Body of pancreas (tissue), 4 donors: ENCODE results near the gene RNF7.

ENCODE experiments used
- CTCF ChIP-seq, 7 experiments: fragments of 450-650 bp in 4 of 7; fragments of 200-600 bp in 3 of 7; sonication (generic) in 3 of 7; IDR thresholded peaks; one replicate each; pipeline ENCODE4 v1.5.1; 2016 to 2019; ENCODE audit warnings: antibody characterized with exemption in 7 of 7
- POLR2A ChIP-seq, 3 donors: fragments of 450-650 bp; IDR thresholded peaks; one replicate each; pipeline ENCODE4 v1.6.1; 2016; ENCODE audit warnings: antibody characterized with exemption in 3 of 3, mild to moderate bottlenecking in 2 of 3

- no peak for TF ChIP-seq CTCF (IDR thresholded peaks at IDR 0.05)
- no peak for TF ChIP-seq POLR2A (IDR thresholded peaks at IDR 0.05)
These were observed 26.4 kb downstream of the RNF7 start for GRCh38 chr3:141764465-141764864.
